Measurements from ENCODE around the gene KCNK7.

The KCNK7 gene

GRCh38 chr11:65636108-65637031 lies 40.8 kb upstream of the KCNK7 start:
- no peak for DNase-seq (ENCODE audit: low read depth)
- H3K4me3 ChIP-seq (ENCODE audit: low read depth, low read length), result no peak overlapping the region
- TF ChIP-seq POLR2A (IDR thresholded peaks at IDR 0.05; ENCODE audit: extremely low read depth, insufficient read length) (no peak), CTCF (IDR thresholded peaks at IDR 0.05; ENCODE audit: low read depth, low read length) (no peak), MYC (IDR thresholded peaks at IDR 0.05; ENCODE audit: low read depth, low read length) (no peak), MAX (IDR thresholded peaks at IDR 0.05; ENCODE audit: low read depth, low read length) (no peak)

- TF ChIP-seq MAX (IDR thresholded peaks at IDR 0.05; ENCODE audit: low read depth, low read length), result no peak
- no peak for TF ChIP-seq POLR2A (IDR thresholded peaks at IDR 0.05; ENCODE audit: extremely low read depth, insufficient read length)
- TF ChIP-seq CTCF (IDR thresholded peaks at IDR 0.05; ENCODE audit: low read depth, low read length), result no peak
- no peak for TF ChIP-seq MYC (IDR thresholded peaks at IDR 0.05; ENCODE audit: low read depth, low read length)
- H3K4me3 ChIP-seq (ENCODE audit: low read depth, low read length), result no peak overlapping the region
- no peak for DNase-seq (ENCODE audit: low read depth)
Measured at GRCh38 chr11:65634905-65635731, 39.5 kb upstream of the KCNK7 start.

GRCh38 chr11:65634440-65634839 lies 38.8 kb upstream of the KCNK7 start:
- H3K4me3 ChIP-seq (ENCODE audit: low read depth, low read length), result no peak overlapping the region
- TF ChIP-seq MAX (IDR thresholded peaks at IDR 0.05; ENCODE audit: low read depth, low read length), result no peak
- no peak for TF ChIP-seq CTCF (IDR thresholded peaks at IDR 0.05; ENCODE audit: low read depth, low read length)
- no peak for TF ChIP-seq MYC (IDR thresholded peaks at IDR 0.05; ENCODE audit: low read depth, low read length)
- no peak for TF ChIP-seq POLR2A (IDR thresholded peaks at IDR 0.05; ENCODE audit: extremely low read depth, insufficient read length)
- no peak for DNase-seq (ENCODE audit: low read depth)

- no peak for DNase-seq (ENCODE audit: low read depth)
- no peak for TF ChIP-seq POLR2A (IDR thresholded peaks at IDR 0.05; ENCODE audit: extremely low read depth, insufficient read length)
- TF ChIP-seq CTCF (IDR thresholded peaks at IDR 0.05; ENCODE audit: low read depth, low read length), result no peak
- no peak for TF ChIP-seq MYC (IDR thresholded peaks at IDR 0.05; ENCODE audit: low read depth, low read length)
- no peak for TF ChIP-seq MAX (IDR thresholded peaks at IDR 0.05; ENCODE audit: low read depth, low read length)
- H3K4me3 ChIP-seq (ENCODE audit: low read depth, low read length), result no peak overlapping the region
Measured at GRCh38 chr11:65634109-65634436, 38.5 kb upstream of the KCNK7 start.

GRCh38 chr11:65633390-65634108 lies 37.9 kb upstream of the KCNK7 start:
- TF ChIP-seq POLR2A (IDR thresholded peaks at IDR 0.05; ENCODE audit: extremely low read depth, insufficient read length) (no peak), MAX (IDR thresholded peaks at IDR 0.05; ENCODE audit: low read depth, low read length) (no peak), CTCF (IDR thresholded peaks at IDR 0.05; ENCODE audit: low read depth, low read length) (no peak), MYC (IDR thresholded peaks at IDR 0.05; ENCODE audit: low read depth, low read length) (no peak)
- no peak for DNase-seq (ENCODE audit: low read depth)
- no peak overlapping the region for H3K4me3 ChIP-seq (ENCODE audit: low read depth, low read length)

All from NB4 (cell line).